CD14-positive monocyte (primary cell): ENCODE measurements around the gene TLCD3B. TPM values are rescaled to one million over a fixed set of nuclear protein-coding genes. Genes with fewer than 3 reads are reported as not detected.

ENCODE experiments used
- DNase-seq, 3 donors: peaks; one replicate each; pipeline ENCODE4 v3.0.0-alpha.2; 2011 to 2022
- H2AFZ ChIP-seq: 2 replicates; pipeline ENCODE4 v1.6.0; 2012; ENCODE audit warnings: mild to moderate bottlenecking, low read depth, low read length, inconsistent platforms; ENCODE audit not compliant: insufficient read depth, poor library complexity, severe bottlenecking
- H3K27ac ChIP-seq, 2 donors: 1 replicate in 1 of 2; 2 replicates in 1 of 2; pipeline ENCODE4 v1.5.1; 2012 to 2013; ENCODE audit warnings: low read length in 2 of 2, control low read depth in 1 of 2, inconsistent platforms in 1 of 2, low read depth in 1 of 2, mild to moderate bottlenecking in 1 of 2
- H3K27me3 ChIP-seq, 2 donors: one replicate each; pipeline versions ENCODE4 v1.6.0 to v1.6.1; 2011 to 2013; ENCODE audit warnings: low read length in 2 of 2; ENCODE audit not compliant: control insufficient read depth in 2 of 2, insufficient read depth in 2 of 2
- H3K36me3 ChIP-seq, 2 donors: replicated peaks in 1 of 2; 1 replicate in 1 of 2; 2 replicates in 1 of 2; pipeline versions ENCODE4 v1.5.1 to v1.6.1; 2012 to 2013; ENCODE audit warnings: low read length in 2 of 2, control low read depth in 1 of 2, inconsistent platforms in 1 of 2, mild to moderate bottlenecking in 1 of 2; ENCODE audit not compliant: insufficient read depth in 2 of 2, control insufficient read depth in 1 of 2
- H3K4me1 ChIP-seq, 2 donors: 1 replicate in 1 of 2; 2 replicates in 1 of 2; pipeline versions ENCODE4 v1.5.1 to v1.6.1; 2012 to 2013; ENCODE audit warnings: low read length in 2 of 2, control low read depth in 1 of 2, inconsistent platforms in 1 of 2, mild to moderate bottlenecking in 1 of 2, moderate library complexity in 1 of 2; ENCODE audit not compliant: insufficient read depth in 2 of 2, control insufficient read depth in 1 of 2
- H3K4me2 ChIP-seq: replicated peaks from 2 replicates; pipeline ENCODE3; 2012; ENCODE audit warnings: low read length, moderate library complexity, mild to moderate bottlenecking; ENCODE audit not compliant: poor library complexity, severe bottlenecking; ENCODE audit errors: extremely low read depth
- H3K4me3 ChIP-seq, 3 experiments: fragments of 200-600 bp in 1 of 3; sonication (generic) in 1 of 3; replicated peaks in 1 of 3; 1 replicate in 2 of 3; 2 replicates in 1 of 3; pipeline ENCODE4 v1.5.1; 2011 to 2013; ENCODE audit warnings: low read length in 3 of 3, mild to moderate bottlenecking in 3 of 3, control low read depth in 2 of 3, low read depth in 2 of 3, inconsistent platforms in 1 of 3, moderate library complexity in 1 of 3
- H3K79me2 ChIP-seq: 2 replicates; pipeline ENCODE4 v1.6.0; 2012; ENCODE audit warnings: mild to moderate bottlenecking, control low read depth, inconsistent platforms, low read length, moderate library complexity; ENCODE audit not compliant: insufficient read depth
- H3K9ac ChIP-seq: 2 replicates; pipeline ENCODE4 v1.6.0; 2017; ENCODE audit warnings: low read length, mild to moderate bottlenecking; ENCODE audit not compliant: insufficient read depth, poor library complexity, severe bottlenecking
- H3K9me3 ChIP-seq, 2 donors: replicated peaks in 1 of 2; 1 replicate in 1 of 2; 2 replicates in 1 of 2; pipeline versions ENCODE4 v1.5.1 to v1.6.1; 2012 to 2013; ENCODE audit warnings: low read length in 2 of 2, control low read depth in 1 of 2; ENCODE audit not compliant: control insufficient read depth in 1 of 2, insufficient read depth in 1 of 2
- H4K20me1 ChIP-seq: 2 replicates; pipeline ENCODE4 v1.6.0; 2012; ENCODE audit warnings: mild to moderate bottlenecking, low read length, control low read depth, moderate library complexity; ENCODE audit not compliant: insufficient read depth
- H3K27ac Mint-ChIP-seq, 7 donors: one replicate each; pipeline ENCODE4 v1.8.0; 2020; ENCODE audit warnings: mild to moderate bottlenecking in 7 of 7, mixed read lengths in 7 of 7, moderate library complexity in 6 of 7, inconsistent platforms in 2 of 7
- H3K27me3 Mint-ChIP-seq, 3 donors: one replicate each; pipeline ENCODE4 v1.8.0; 2021 to 2022; ENCODE audit warnings: low read depth in 3 of 3, mild to moderate bottlenecking in 3 of 3, mixed read lengths in 3 of 3, moderate library complexity in 3 of 3, inconsistent platforms in 1 of 3
- H3K36me3 Mint-ChIP-seq, 2 donors: one replicate each; pipeline ENCODE4 v1.8.0; 2020; ENCODE audit warnings: mixed read lengths in 2 of 2, inconsistent platforms in 1 of 2, mild to moderate bottlenecking in 1 of 2
- H3K4me1 Mint-ChIP-seq: one replicate; pipeline ENCODE4 v1.8.0; 2020; ENCODE audit warnings: mild to moderate bottlenecking, mixed read lengths
- H3K4me3 Mint-ChIP-seq, 2 donors: one replicate each; pipeline ENCODE4 v1.8.0; 2020; ENCODE audit warnings: mild to moderate bottlenecking in 2 of 2, mixed read lengths in 2 of 2, moderate library complexity in 1 of 2
- H3K9me3 Mint-ChIP-seq, 7 donors: one replicate each; pipeline ENCODE4 v1.8.0; 2020 to 2022; ENCODE audit warnings: mixed read lengths in 7 of 7, mild to moderate bottlenecking in 6 of 7, moderate library complexity in 6 of 7, inconsistent platforms in 2 of 7
- CTCF ChIP-seq: fragments of 200-600 bp; IDR thresholded peaks from one replicate; pipeline ENCODE4 v1.8.0; 2022; ENCODE audit warnings: antibody characterized with exemption, mild to moderate bottlenecking
- WGBS: methylation state at CpG from one replicate; pipeline ENCODE4 v1.1.5; 2013; ENCODE audit warnings: missing lambda C conversion rate; ENCODE audit not compliant: insufficient coverage; 5-methylcytosine and 5-hydroxymethylcytosine counted together
- intact Hi-C, 2 donors: fragments of 100-400 bp; cut with micrococcal nuclease; formaldehyde crosslinking; loops; one replicate each; pipeline versions ENCODE4 v1.15.0 to v1.15.1; 2023
- polyA plus RNA-seq, 3 donors: library from polyadenylated mRNA; depleted of rRNA in 1 of 3; unstranded in 2 of 3; stranded (reverse) in 1 of 3; fragments of 300-500 nt in 2 of 3; fragments of >200 nt in 1 of 3; fragmentation: Illumina TruSeq in 2 of 3; gene quantifications; 1 replicate in 2 of 3; 2 replicates in 1 of 3; pipeline ENCODE4 v1.2.3, GENCODE V29; 2012 to 2021

Gene TLCD3B
- polyA plus RNA-seq, 3 donors, result not detected

GRCh38 chr16:30064729-30065101, 33.6 kb upstream of the TLCD3B start:
- peak overlapping the region; percentile 90 for H2AFZ ChIP-seq
- peak overlapping the region; percentile 87 for H3K4me2 ChIP-seq
- H3K9ac ChIP-seq, result peak overlapping the region; percentile 68
- 0% methylated on average over 20 of the region's 25 CpGs for WGBS
- peak overlapping the region; percentile 94 to 97 (median 96) for H3K27ac Mint-ChIP-seq
- H3K27ac ChIP-seq, result peak overlapping the region; percentile 94
- H3K79me2 ChIP-seq, result peaks cover 57% of the 10 kb centered on the region
- H3K4me1 ChIP-seq, result peaks cover 39 to 51% of the 10 kb centered on the region in 2 donors
- H3K9me3 ChIP-seq, result no peaks in the 10 kb centered on the region
- peaks cover 36% of the 10 kb centered on the region for H3K4me1 Mint-ChIP-seq
- H3K36me3 Mint-ChIP-seq, result peaks cover 28 to 33% of the 10 kb centered on the region in 2 donors
- H3K4me3 Mint-ChIP-seq, result peak overlapping the region; percentile 93 to 97
- H3K9me3 Mint-ChIP-seq, result peaks cover 0 to 2% (median 0%) of the 10 kb centered on the region in 7 donors
- H3K27me3 Mint-ChIP-seq, result peaks cover 0 to 3% (median 0%) of the 10 kb centered on the region in 3 donors
- H4K20me1 ChIP-seq, result peaks cover 41% of the 10 kb centered on the region
- DNase-seq, result no peak
- intact Hi-C loops, result loop anchor here (5.0 kb wide), 1 partner anchor 58 kb away; the partner anchor contains the start of gene MAPK3 (in 2 of the 2)
- H3K4me3 ChIP-seq, result peak overlapping the region; percentile 95 to 99 (median 97)
- no peaks in the 10 kb centered on the region for H3K27me3 ChIP-seq
- H3K36me3 ChIP-seq, result peaks cover 26 to 31% of the 10 kb centered on the region in 2 donors
- TF ChIP-seq CTCF, result no peak

- Mint-ChIP-seq H3K27ac (peak overlapping the region; percentile 94 to 97 (median 96)), H3K4me3 (peak overlapping the region; percentile 93 to 97), H3K9me3 (peaks cover 0 to 2% (median 0%) of the 10 kb centered on the region in 7 donors), H3K36me3 (peaks cover 21 to 27% of the 10 kb centered on the region in 2 donors), H3K27me3 (peaks cover 0 to 3% (median 0%) of the 10 kb centered on the region in 3 donors), H3K4me1 (peaks cover 31% of the 10 kb centered on the region)
- TF ChIP-seq CTCF, result peak; percentile 65
- no peaks in the 10 kb centered on the region for H3K27me3 ChIP-seq
- peaks cover 51% of the 10 kb centered on the region for H3K79me2 ChIP-seq
- DNase-seq, result peak; percentile 50 to 67 (median 53)
- peaks cover 35% of the 10 kb centered on the region for H4K20me1 ChIP-seq
- peak overlapping the region; percentile 87 for H3K4me2 ChIP-seq
- 0% methylated on average over 9 of the region's 27 CpGs for WGBS
- H3K9me3 ChIP-seq, result no peaks in the 10 kb centered on the region
- H2AFZ ChIP-seq, result peak overlapping the region; percentile 90
- peak overlapping the region; percentile 68 for H3K9ac ChIP-seq
- peaks cover 20 to 25% of the 10 kb centered on the region in 2 donors for H3K36me3 ChIP-seq
- peak overlapping the region; percentile 95 to 99 (median 97) for H3K4me3 ChIP-seq
- intact Hi-C loops, result no loop called here
- H3K27ac ChIP-seq, result peak overlapping the region; percentile 94
- peaks cover 38 to 46% of the 10 kb centered on the region in 2 donors for H3K4me1 ChIP-seq
Observed at GRCh38 chr16:30063893-30064728, 33.0 kb upstream of the TLCD3B start.
